NOMO-1 (cell line): ENCODE measurements around the gene SHOC2.
A peak's percentile ranks its signal among the peaks of the same experiment; 100 is the strongest.

Source experiments
- DNase-seq, 2 experiments: peaks; one replicate each; lab custom pipeline; 2025; ENCODE audit not compliant: unreplicated experiment in 2 of 2; lab: John Stamatoyannopoulos, UW

Gene SHOC2

GRCh38 chr10:110944792-110945396 lies 25.5 kb downstream of the SHOC2 start:
- peak in 1 of 2 experiments; percentile 3 for DNase-seq

DNA sequence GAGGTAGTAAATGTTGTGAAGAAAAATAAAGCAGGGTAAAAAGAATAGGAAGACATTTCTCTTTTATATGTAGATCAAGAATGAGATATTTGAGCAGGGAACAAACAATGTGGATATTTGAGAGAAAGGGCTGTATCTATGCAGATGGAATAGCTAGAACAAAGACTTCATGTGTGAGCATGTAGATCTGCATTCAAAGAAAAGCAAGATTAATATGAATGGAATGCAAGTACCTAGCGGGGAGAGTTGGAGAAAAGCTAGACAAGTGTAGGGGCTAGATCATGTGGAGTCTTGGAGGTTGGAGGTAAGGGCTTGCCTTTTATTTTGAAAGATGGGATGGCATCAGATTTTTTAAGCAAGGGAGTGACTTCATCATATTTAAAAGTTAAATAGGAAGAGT lies 27.1 kb downstream of the SHOC2 start:
- DNase-seq: no peak

DNA sequence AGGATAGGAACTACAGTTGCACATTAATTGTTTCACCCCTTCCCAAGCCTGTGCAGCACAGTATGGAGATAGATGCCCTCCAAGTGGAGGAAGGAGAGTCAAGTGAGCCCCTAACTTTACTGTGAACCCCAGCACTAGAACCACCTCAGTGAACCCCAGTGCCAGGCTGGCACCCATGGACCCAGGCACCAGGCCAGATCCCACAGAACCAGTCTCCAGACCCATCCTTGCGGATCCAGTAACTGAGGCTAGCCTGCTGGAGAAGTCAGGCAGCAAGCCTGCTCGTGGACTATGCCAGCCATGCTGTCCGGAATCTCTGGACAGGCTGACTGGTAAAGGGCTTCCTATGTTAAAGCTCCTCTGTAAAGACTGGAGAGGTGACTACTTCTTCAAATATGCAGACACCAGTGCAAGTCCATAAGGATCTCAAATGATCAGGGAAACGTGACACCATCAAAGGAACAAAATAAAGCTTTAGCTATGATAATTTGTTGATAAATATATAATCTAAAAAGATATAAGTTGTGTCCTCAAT lies 27.7 kb downstream of the SHOC2 start:
- DNase-seq: no peak

DNA sequence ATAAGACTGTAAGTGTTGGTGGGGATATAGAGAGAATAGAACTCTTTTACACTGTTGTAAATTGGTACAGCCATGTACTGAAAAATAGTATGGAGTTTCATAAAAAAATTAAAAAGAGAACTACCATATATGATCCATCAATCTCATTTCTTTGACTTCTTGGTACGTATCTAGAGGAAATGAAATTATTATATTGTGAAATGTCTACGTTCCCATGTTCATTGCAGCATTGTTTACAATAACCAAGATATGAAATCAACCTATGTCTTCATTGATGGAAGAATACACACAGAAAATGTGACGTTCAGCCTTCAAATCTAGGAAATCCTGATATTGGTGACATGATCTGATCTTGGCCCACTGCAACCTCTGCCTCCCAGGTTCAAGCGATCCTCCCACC lies 32.0 kb downstream of the SHOC2 start:
- DNase-seq: no peak

DNA sequence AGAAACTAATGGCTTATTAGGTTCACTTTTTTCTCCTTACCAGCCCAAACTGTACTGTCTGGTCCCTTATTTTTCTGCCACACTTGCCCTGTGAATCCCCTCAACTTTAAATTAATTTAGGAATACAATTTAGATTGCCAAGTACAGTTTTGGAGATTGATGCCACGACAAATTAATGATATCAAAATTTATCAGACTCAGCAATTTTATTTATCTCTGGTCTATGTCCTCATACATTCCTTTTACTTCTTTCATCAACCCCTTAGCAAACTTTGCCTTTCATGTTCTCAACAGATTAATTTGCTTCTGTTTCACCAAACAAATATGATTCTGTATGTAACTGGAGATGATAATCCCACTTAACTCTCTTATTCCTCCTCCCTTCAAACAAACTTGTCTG lies 38.2 kb downstream of the SHOC2 start:
- no peak for DNase-seq

DNA sequence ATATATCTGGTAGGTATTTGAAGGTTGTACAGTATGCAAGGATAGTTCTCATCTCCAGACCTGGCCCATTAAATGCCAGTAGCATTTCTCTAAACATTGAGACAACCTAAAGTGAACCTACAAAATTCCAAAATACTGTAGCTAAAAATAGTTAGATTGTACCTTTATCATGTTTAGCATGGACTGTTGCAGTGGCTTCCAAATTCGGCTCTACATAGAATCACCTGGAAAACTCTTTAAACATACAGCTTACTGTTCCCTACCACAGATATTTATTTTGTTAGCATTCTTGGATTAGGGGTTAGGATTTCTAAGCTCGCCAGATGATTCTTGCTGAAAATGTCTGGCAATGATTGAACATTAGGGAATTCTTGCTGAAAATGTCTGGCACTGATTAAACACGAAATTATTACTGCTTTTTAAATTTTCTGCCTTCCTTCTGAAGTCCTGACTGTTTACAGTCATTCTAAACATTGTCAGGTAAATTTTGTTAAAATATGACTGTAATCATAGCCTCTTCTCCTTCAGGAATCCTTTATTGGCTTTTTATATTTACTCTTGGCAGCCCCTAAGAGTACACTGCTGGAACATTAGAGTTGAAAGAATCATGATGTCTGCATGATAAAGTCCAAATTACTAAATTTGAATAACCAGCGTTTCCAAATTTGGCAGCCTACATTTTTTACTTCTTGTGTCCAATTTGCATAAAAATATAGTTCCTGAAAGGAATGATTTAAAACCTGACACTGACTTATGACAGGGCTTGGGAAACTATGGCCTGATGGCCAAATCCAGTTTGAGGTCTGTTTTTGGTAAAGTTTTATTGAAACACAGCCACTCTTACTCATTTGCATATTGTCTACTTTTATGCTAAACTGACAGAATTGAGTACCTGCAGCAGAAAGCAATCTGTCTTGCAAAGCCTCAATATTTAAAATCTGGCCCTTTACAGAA lies 40.3 kb downstream of the SHOC2 start:
- no peak for DNase-seq

DNA sequence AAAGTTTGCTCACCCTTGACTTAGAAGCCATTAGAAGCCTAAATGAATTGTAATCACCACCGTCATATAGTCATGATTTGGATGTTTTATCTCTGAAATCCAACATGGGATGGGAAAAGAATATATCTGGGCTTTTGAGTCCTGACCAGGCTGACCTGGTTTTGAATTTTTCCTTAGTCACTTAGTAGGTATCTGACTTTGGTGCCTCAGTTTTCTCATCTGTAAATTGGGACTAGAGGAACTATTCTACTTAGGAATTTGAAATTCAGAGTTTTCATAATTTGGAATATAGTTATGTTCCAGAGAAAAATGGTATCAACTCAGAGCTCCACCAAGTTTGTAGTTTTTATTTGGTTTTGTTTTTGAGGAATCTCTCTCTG lies 40.9 kb downstream of the SHOC2 start:
- DNase-seq: no peak

DNA sequence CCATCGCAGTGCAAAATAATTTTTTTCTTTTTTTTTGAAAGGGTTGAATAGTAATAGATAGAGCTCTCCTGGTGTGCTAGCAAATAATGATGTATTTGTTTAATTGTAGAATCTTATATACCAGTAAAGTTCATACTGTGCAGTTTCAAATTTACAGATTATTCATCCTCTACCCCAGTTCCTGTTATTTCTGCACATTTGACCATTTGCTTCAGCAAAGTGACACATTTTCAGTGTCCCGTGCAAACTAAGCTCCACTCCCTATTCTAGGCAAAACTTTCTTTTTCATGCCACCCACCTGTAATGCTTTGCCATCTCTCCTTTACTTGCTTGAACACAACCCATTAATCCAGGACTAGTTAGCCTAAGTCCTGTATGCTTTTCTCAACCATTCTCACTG lies 43.0 kb downstream of the SHOC2 start:
- no peak for DNase-seq

GRCh38 chr10:110963162-110963561 lies 43.8 kb downstream of the SHOC2 start:
- DNase-seq: no peak

DNA sequence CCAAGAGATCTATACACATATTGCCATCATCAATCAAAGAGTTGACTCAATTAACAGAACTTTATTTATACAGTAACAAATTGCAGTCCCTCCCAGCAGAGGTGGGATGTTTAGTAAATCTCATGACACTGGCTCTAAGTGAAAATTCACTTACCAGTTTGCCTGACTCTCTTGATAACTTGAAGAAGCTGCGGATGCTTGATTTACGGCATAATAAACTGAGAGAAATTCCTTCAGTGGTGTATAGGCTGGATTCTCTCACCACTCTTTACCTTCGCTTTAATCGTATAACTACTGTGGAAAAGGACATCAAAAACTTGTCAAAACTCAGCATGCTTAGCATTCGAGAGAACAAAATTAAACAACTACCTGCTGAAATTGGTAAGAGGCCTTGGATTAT lies 45.3 kb downstream of the SHOC2 start:
- no peak for DNase-seq

GRCh38 chr10:110965216-110965615 lies 45.8 kb downstream of the SHOC2 start:
- DNase-seq: no peak

DNA sequence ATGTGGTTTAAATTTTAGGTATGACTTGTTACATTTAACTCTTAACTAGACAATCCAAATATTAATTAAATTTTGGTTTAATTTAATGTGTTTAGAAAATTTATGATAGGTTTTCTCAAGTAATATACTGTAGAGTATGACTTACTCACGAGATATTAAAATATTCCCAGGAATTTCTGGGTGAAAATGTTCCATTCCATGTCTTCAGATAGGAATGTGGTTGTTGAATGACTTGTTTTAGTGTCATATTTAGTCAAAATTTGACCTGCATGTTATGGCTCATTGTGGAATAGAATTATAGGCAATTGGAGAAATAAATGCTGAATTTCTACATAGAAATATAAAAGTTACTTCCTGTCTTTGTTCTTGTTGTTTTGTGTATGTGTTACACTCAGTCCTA lies 46.7 kb downstream of the SHOC2 start:
- DNase-seq: no peak

GRCh38 chr10:110967009-110967630 lies 47.7 kb downstream of the SHOC2 start:
- DNase-seq: no peak

- no peak for DNase-seq
Observed at GRCh38 chr10:110967645-110968044, 48.2 kb downstream of the SHOC2 start.

DNA sequence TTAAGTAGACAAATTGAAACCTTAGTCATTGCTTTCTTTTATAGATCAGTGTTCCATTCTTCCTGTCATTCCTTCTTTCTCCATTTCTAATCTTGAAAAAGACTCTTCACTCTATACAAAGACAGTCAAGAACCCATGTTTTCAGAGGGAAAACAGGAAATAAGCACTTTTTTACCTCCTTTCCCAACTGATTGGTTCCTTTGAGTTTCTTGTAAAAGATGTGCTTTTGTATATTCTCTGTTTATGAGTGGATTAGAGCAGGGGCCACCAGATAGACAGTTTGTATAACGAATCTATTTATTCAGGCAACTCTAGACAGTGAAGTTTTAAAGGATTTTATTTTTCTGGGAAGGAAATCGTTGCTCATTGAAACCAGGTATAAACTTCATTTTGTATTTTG lies 49.8 kb downstream of the SHOC2 start:
- DNase-seq: no peak

- DNase-seq: no peak
Observed at GRCh38 chr10:110971638-110972037, 52.2 kb downstream of the SHOC2 start.

- DNase-seq: no peak
Observed at GRCh38 chr10:110972231-110973134, 53.1 kb downstream of the SHOC2 start.

GRCh38 chr10:110973400-110973799 lies 54.0 kb downstream of the SHOC2 start:
- peak in 1 of 2 experiments; percentile 42 for DNase-seq

- DNase-seq: no peak
Observed at GRCh38 chr10:110976577-110976976, 57.2 kb downstream of the SHOC2 start.

- DNase-seq: no peak
Observed at GRCh38 chr10:110977662-110978061, 58.3 kb downstream of the SHOC2 start.

- DNase-seq: no peak
Observed at GRCh38 chr10:110978204-110978603, 58.8 kb downstream of the SHOC2 start.
